ENCODE results near the gene IFNL4. TPM values are rescaled to one million over a fixed set of nuclear protein-coding genes. Genes with fewer than 3 reads are reported as not detected.

The IFNL4 gene
- total and polyA plus RNA-seq, 9 of the 15 experiments (the other 6 are each of a cell fraction or from before 2014, with no cell fraction given): not detected

DNA sequence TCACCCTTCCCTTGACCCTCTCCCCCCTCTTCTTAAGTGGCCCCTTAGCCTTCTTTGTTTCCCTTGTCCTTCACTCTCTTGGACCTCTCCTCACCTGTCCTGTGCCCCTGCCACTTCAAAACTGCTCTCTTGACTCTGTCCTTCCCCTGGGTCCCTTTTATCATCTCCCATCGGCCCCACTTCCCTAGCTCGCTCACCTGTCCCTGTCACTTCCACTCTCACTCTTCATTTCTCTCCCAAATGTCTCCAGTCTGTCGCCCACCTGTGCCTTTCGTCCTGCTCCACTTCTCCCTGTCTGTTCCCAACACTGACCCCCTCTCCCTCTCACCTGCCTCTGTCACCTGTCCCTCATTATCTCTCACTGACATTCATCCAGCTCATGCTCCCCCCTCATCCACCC is 48.2 kb upstream of the IFNL4 start (continued):
- TF ChIP-seq PPARD (CRISPR knock-in tag; IDR thresholded peaks at IDR 0.05) (no peak), PTRF (tag; IDR thresholded peaks at IDR 0.05) (no peak), NCOA2 (IDR thresholded peaks at IDR 0.05; ENCODE audit: partially characterized antibody in 2 of 2) (no peak), ZNF445 (CRISPR knock-in tag; IDR thresholded peaks at IDR 0.05; ENCODE audit: low read depth) (no peak), ARID3A (IDR thresholded peaks at IDR 0.05; ENCODE audit: borderline replicate concordance, low read depth, low read length) (no peak), ZNF197 (CRISPR knock-in tag; IDR thresholded peaks at IDR 0.05; ENCODE audit: low read depth) (no peak), NFE2 (IDR thresholded peaks at IDR 0.05; ENCODE audit: low read depth) (no peak)

GRCh38 chr19:39296055-39296645 is 47.5 kb upstream of the IFNL4 start, which contains the start of gene IFNL1:
Gene IFNL1 (plus strand): TSS chr19:39296407. CDS start chr19:39296422, 15 bp downstream.
- peak; percentile 52; the same call in 2 of the 3 replicates for ATAC-seq
- WGBS (ENCODE audit: insufficient coverage, low coverage, missing lambda C conversion rate): 7% methylated on average over 11 of the region's 11 CpGs
- no peaks in the 10 kb centered on the region for H3K9me3 ChIP-seq (replicated peaks; ENCODE audit: control insufficient read depth, insufficient read depth, low read depth, low read length)
- H3K4me2 ChIP-seq (ENCODE audit: insufficient read depth, low read length): no peak within 1 kb of the TSS
- H3K79me2 ChIP-seq (ENCODE audit: control insufficient read depth, insufficient read depth, low read length): no peaks in the 10 kb centered on the region
- intact Hi-C loops (cut with micrococcal nuclease): no loop called here
- peak within 1 kb of the TSS; percentile 35; the same call in 1 of the 2 replicates for H2AFZ ChIP-seq (ENCODE audit: low read depth, low read length)
- no peak for FAIRE-seq
- ChIA-PET POLR2A (interaction anchor here (0.6 to 1.5 kb wide), 4 partner anchors 10 to 54 kb away, joined by 3 read pairs; no protein-coding TSS in a partner anchor), CTCF (ENCODE audit: low intra/inter-chr PET ratio) (no interaction called here)
- no peak for DNase-seq (ENCODE audit: extremely low read depth in 1 of 4, low spot score in 3 of 4)
- H3K9ac ChIP-seq (ENCODE audit: insufficient read depth in 1 of 2, low read depth in 2 of 2, low read length in 2 of 2): 0 out of 4 replicates have a peak within 1 kb of the TSS, but pooled peaks of 1 of the 2 experiments have one; percentile 48
- no peaks in the 10 kb centered on the region for H3K9me1 ChIP-seq (ENCODE audit: control insufficient read depth, insufficient read depth, low read length)
- H3K27me3 ChIP-seq (ENCODE audit: control insufficient read depth in 2 of 2, insufficient read depth in 2 of 2, low read length in 2 of 2): peaks cover 4 to 19% of the 10 kb centered on the region in 2 experiments; a peak in 2 of 5 replicates
- in situ Hi-C loops (cut with MboI): no loop called here
- no peaks in the 10 kb centered on the region for H3K36me3 ChIP-seq (ENCODE audit: control insufficient read depth, insufficient read depth, low read length)
- no peak within 1 kb of the TSS for H3K4me3 ChIP-seq
- H3K27ac ChIP-seq (ENCODE audit: extremely low read depth, low read depth, low read length): no peak within 1 kb of the TSS
- BruUV-seq (replicated peaks): no TSS peak
- peaks cover 0 to 13% of the 10 kb centered on the region in 2 experiments; a peak in 2 of 5 replicates for H3K4me1 ChIP-seq (replicated peaks in 1 of 2; ENCODE audit: control insufficient read depth in 2 of 2, insufficient read depth in 2 of 2, low read length in 2 of 2)
- no peaks in the 10 kb centered on the region for H4K20me1 ChIP-seq (replicated peaks; ENCODE audit: control insufficient read depth, insufficient read depth, low read length)
- TF ChIP-seq COPS2 (conservative IDR thresholded peaks at IDR 0.05) (no peak), CEBPG (CRISPR knock-in tag; IDR thresholded peaks at IDR 0.05) (no peak), CEBPG (tag; conservative IDR thresholded peaks at IDR 0.05 in 1 of 2, IDR thresholded peaks at IDR 0.05 in 1 of 2) (no peak), ZNF274 (IDR thresholded peaks at IDR 0.05; ENCODE audit: borderline replicate concordance, low read depth, low read length) (no peak), THAP7 (CRISPR knock-in tag; IDR thresholded peaks at IDR 0.05) (no peak), ZNF133 (CRISPR knock-in tag; IDR thresholded peaks at IDR 0.05) (no peak), SP1 (CRISPR knock-in tag; IDR thresholded peaks at IDR 0.05) (no peak), ZNF644 (tag; IDR thresholded peaks at IDR 0.05; ENCODE audit: low read depth) (no peak), ZNF347 (CRISPR knock-in tag; IDR thresholded peaks at IDR 0.05; ENCODE audit: low read depth) (no peak)
- TF ChIP-seq, protein P1, sequence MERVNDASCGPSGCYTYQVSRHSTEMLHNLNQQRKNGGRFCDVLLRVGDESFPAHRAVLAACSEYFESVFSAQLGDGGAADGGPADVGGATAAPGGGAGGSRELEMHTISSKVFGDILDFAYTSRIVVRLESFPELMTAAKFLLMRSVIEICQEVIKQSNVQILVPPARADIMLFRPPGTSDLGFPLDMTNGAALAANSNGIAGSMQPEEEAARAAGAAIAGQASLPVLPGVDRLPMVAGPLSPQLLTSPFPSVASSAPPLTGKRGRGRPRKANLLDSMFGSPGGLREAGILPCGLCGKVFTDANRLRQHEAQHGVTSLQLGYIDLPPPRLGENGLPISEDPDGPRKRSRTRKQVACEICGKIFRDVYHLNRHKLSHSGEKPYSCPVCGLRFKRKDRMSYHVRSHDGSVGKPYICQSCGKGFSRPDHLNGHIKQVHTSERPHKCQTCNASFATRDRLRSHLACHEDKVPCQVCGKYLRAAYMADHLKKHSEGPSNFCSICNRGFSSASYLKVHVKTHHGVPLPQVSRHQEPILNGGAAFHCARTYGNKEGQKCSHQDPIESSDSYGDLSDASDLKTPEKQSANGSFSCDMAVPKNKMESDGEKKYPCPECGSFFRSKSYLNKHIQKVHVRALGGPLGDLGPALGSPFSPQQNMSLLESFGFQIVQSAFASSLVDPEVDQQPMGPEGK (CRISPR knock-in tag; IDR thresholded peaks at IDR 0.05; ENCODE audit: borderline replicate concordance): no peak

Measured in K562 (cell line).